Mesodermal cell (in vitro differentiated cells): Measurements from ENCODE around the gene IL22RA1. TPM values are rescaled to one million over a fixed set of nuclear protein-coding genes. Genes with fewer than 3 reads are reported as not detected.

Experiments used
- H3K27ac ChIP-seq: 2 replicates; pipeline ENCODE4 v1.7.0; 2013; ENCODE audit warnings: mild to moderate bottlenecking, low read depth, low read length, moderate library complexity; ENCODE audit not compliant: severe bottlenecking
- H3K36me3 ChIP-seq: 2 replicates; pipeline ENCODE4 v1.7.1; 2013; ENCODE audit warnings: mild to moderate bottlenecking, low read length, moderate library complexity; ENCODE audit not compliant: control insufficient read depth, insufficient read depth
- H3K4me1 ChIP-seq: one replicate; pipeline ENCODE4 v1.7.1; 2013; ENCODE audit warnings: mild to moderate bottlenecking, low read length; ENCODE audit not compliant: insufficient read depth, control insufficient read depth, poor library complexity, severe bottlenecking
- H3K4me3 ChIP-seq: 2 replicates; pipeline ENCODE4 v1.7.0; 2013; ENCODE audit warnings: low read length, control low read depth, mild to moderate bottlenecking; ENCODE audit not compliant: insufficient read depth, poor library complexity, severe bottlenecking; ENCODE audit errors: extremely low read depth
- H3K9me3 ChIP-seq: 2 replicates; pipeline ENCODE4 v1.7.1; 2013; ENCODE audit warnings: mild to moderate bottlenecking, low read length, moderate library complexity; ENCODE audit not compliant: control insufficient read depth
- WGBS, 2 experiments: methylation state at CpG; one replicate each; pipeline ENCODE4 v1.1.5; 2013; ENCODE audit warnings: missing lambda C conversion rate in 2 of 2; ENCODE audit not compliant: insufficient coverage in 2 of 2; 5-methylcytosine and 5-hydroxymethylcytosine counted together
- polyA plus RNA-seq, 2 experiments: library from polyadenylated mRNA; stranded (reverse); fragments of 50-300 nt; gene quantifications; one replicate each; pipeline ENCODE4 v1.2.3, GENCODE V29; 2013

The IL22RA1 gene, protein sequence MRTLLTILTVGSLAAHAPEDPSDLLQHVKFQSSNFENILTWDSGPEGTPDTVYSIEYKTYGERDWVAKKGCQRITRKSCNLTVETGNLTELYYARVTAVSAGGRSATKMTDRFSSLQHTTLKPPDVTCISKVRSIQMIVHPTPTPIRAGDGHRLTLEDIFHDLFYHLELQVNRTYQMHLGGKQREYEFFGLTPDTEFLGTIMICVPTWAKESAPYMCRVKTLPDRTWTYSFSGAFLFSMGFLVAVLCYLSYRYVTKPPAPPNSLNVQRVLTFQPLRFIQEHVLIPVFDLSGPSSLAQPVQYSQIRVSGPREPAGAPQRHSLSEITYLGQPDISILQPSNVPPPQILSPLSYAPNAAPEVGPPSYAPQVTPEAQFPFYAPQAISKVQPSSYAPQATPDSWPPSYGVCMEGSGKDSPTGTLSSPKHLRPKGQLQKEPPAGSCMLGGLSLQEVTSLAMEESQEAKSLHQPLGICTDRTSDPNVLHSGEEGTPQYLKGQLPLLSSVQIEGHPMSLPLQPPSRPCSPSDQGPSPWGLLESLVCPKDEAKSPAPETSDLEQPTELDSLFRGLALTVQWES
- polyA plus RNA-seq (2013, experiment 1 of 2): 0.15 TPM
- not detected for polyA plus RNA-seq (2013, experiment 2 of 2)

GRCh38 chr1:24142546-24143534 lies at the start of gene IL22RA1:
Gene IL22RA1 (minus strand): TSS chr1:24143140. CDS start chr1:24143082, 58 bp downstream.
- H3K36me3 ChIP-seq: no peaks in the 10 kb centered on the region
- no peak within 1 kb of the TSS for H3K4me3 ChIP-seq
- H3K27ac ChIP-seq: no peak within 1 kb of the TSS
- 83 to 92% methylated on average over 16 to 18 of the region's 22 CpGs for WGBS, 2 experiments
- peaks cover 7% of the 10 kb centered on the region for H3K4me1 ChIP-seq
- peaks cover 6% of the 10 kb centered on the region for H3K9me3 ChIP-seq

GRCh38 chr1:24191860-24192259 lies 48.9 kb upstream of the IL22RA1 start:
- Histone ChIP-seq H3K4me1 (peaks cover 5% of the 10 kb centered on the region), H3K4me3 (no peak overlapping the region), H3K27ac (no peak overlapping the region), H3K9me3 (no peaks in the 10 kb centered on the region), H3K36me3 (no peaks in the 10 kb centered on the region)
- WGBS, 2 experiments: 90 to 93% methylated on average over 4 of the region's 5 CpGs

DNA sequence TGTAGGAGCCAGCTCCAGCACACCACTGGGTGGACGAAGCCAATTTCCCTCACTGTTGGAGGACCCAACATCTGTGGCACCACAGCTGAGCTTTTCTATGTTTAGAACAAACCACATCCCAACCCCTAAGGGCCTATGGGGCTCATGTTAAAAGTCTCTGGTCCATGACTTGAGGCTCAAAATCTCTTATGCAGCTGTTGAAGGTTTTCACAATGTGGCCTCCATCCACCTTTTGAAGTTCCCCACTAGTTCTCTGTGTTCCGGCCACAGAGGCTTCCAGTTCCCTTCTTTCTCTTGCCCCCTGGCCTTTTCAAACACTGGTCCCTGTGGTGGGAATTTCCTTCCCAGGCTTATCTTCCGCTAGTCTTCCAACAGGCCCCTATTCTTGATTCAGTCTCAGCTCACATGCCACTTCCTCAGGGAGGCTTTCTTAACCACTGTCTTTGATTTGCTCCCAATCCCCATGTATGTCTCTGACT lies 48.1 kb upstream of the IL22RA1 start:
- Histone ChIP-seq H3K27ac (no peak overlapping the region), H3K9me3 (no peaks in the 10 kb centered on the region), H3K4me1 (peaks cover 5% of the 10 kb centered on the region), H3K4me3 (no peak overlapping the region), H3K36me3 (no peaks in the 10 kb centered on the region)
- WGBS, 2 experiments: 84 to 100% methylated on average over 2 to 3 of the region's 3 CpGs

- 90 to 97% methylated on average over 3 to 7 of the region's 7 CpGs for WGBS, 2 experiments
- Histone ChIP-seq H3K4me1 (peaks cover 5% of the 10 kb centered on the region), H3K27ac (no peak overlapping the region), H3K4me3 (no peak overlapping the region), H3K36me3 (no peaks in the 10 kb centered on the region), H3K9me3 (no peaks in the 10 kb centered on the region)
Observed at GRCh38 chr1:24189528-24189927, 46.6 kb upstream of the IL22RA1 start.

- H3K4me3 ChIP-seq: peak within 1 kb of the TSS; percentile 48
- no peak within 1 kb of the TSS for H3K27ac ChIP-seq
- WGBS, 2 experiments: 1% methylated on average over 44 to 51 of the region's 74 CpGs
Observed at GRCh38 chr1:24186993-24187790, 44.3 kb upstream of the IL22RA1 start, which contains the start of gene IFNLR1. Gene IFNLR1 (minus strand): TSS chr1:24187289. CDS start chr1:24187248, 41 bp downstream.

DNA sequence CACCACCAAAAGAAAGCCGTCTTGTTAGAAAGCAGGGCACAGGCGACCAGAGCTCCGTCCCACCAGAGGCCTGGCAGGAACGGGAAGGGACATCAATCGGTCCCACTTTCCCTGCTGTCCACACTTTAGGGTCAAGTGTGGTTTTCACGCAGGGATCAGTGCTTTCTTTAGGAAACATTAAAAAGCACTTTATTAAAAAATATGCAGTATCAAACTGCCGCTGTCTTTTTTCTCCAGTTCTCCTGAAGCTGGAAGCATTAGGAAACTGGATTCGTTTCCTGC lies 43.7 kb upstream of the IL22RA1 start:
- WGBS, 2 experiments: 42 to 51% methylated on average over 6 of the region's 8 CpGs
- H3K9me3 ChIP-seq: no peaks in the 10 kb centered on the region
- H3K4me3 ChIP-seq: peak overlapping the region; percentile 48
- H3K36me3 ChIP-seq: no peaks in the 10 kb centered on the region
- peaks cover 5% of the 10 kb centered on the region for H3K4me1 ChIP-seq
- H3K27ac ChIP-seq: no peak overlapping the region

More at GRCh38 chr1:24186993-24187790, 44.3 kb upstream of the IL22RA1 start, which contains the start of gene IFNLR1:
- no peaks in the 10 kb centered on the region for H3K9me3 ChIP-seq
- H3K36me3 ChIP-seq: no peaks in the 10 kb centered on the region
- peaks cover 5% of the 10 kb centered on the region for H3K4me1 ChIP-seq

- no peaks in the 10 kb centered on the region for H3K36me3 ChIP-seq
- peak overlapping the region; percentile 48 for H3K4me3 ChIP-seq
- peaks cover 5% of the 10 kb centered on the region for H3K4me1 ChIP-seq
- no peaks in the 10 kb centered on the region for H3K9me3 ChIP-seq
- 81% methylated on average over 5 to 8 of the region's 13 CpGs for WGBS, 2 experiments
- no peak overlapping the region for H3K27ac ChIP-seq
Observed at GRCh38 chr1:24186031-24186710, 43.2 kb upstream of the IL22RA1 start.

DNA sequence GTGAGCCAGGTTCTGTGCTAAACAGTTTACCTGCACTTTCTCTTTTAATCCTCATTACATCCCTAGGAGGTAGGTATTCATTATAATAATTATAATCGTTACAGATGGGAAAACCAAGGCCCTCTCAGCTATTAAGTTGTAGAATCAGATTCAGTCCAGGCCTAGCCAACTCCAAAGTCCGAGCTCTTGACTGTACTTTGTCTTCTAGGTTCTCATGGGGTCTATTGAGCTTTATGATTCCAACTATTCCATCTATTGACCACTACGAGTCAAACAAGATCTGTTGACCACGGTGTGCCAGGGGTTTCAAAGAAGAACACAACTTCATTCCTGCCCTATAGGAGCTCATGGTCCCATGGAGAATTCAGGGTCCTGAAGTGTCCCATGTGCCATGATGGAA lies 42.1 kb upstream of the IL22RA1 start:
- Histone ChIP-seq H3K4me1 (peaks cover 5% of the 10 kb centered on the region), H3K36me3 (no peaks in the 10 kb centered on the region), H3K9me3 (no peaks in the 10 kb centered on the region), H3K4me3 (no peak overlapping the region), H3K27ac (no peak overlapping the region)
- 90 to 100% methylated on average over 2 to 3 of the region's 4 CpGs for WGBS, 2 experiments

DNA sequence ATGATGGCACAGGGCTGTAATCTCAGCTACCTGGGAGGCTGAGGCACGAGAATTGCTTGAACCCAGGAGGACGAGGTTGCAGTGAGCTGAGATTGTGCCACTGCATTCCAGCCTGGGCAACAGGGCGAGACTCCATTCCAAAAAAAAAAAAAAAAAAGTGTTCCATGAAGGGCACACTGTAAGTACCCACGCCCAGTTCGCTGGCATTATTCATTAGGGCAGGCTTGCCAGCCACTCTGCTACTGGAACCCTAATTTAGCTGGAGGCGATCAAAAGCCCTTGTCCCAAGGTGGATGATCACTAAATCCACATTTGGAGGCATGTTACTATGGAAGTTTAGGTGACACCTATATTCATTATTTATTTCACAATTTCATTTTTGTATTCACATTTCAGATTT lies 39.1 kb upstream of the IL22RA1 start:
- no peaks in the 10 kb centered on the region for H3K9me3 ChIP-seq
- no peak overlapping the region for H3K27ac ChIP-seq
- no peaks in the 10 kb centered on the region for H3K4me1 ChIP-seq
- H3K4me3 ChIP-seq: no peak overlapping the region
- no peaks in the 10 kb centered on the region for H3K36me3 ChIP-seq
- WGBS, 2 experiments: 78 to 97% methylated on average over 5 to 6 of the region's 6 CpGs
